Suprapubic skin (tissue), 4 donors: Measurements from ENCODE around the gene PDE4D. TPM values are rescaled to one million over a fixed set of nuclear protein-coding genes. Genes with fewer than 3 reads are reported as not detected.
"Not testable (repeated sequence)": the region's sequence is repeated elsewhere in the genome, so short reads cannot be mapped to it uniquely, and the experiment has no call there.

Experiments
- DNase-seq, 2 donors: peaks; one replicate each; pipeline ENCODE4 v3.0.0-alpha.2; 2019; ENCODE audit warnings: low spot score in 2 of 2
- H3K27ac ChIP-seq: fragments of 200-600 bp; sonication (generic); one replicate; pipeline ENCODE4 v1.5.1; 2019
- H3K27me3 ChIP-seq: fragments of 200-600 bp; sonication (generic); one replicate; pipeline ENCODE4 v1.5.1; 2019
- H3K36me3 ChIP-seq: fragments of 200-600 bp; sonication (generic); one replicate; pipeline ENCODE4 v1.5.1; 2019
- H3K4me1 ChIP-seq: fragments of 200-600 bp; sonication (generic); one replicate; pipeline ENCODE4 v1.5.1; 2019
- H3K4me3 ChIP-seq: fragments of 200-600 bp; sonication (generic); one replicate; pipeline ENCODE4 v1.5.1; 2019; ENCODE audit warnings: mild to moderate bottlenecking
- H3K9me3 ChIP-seq: fragments of 200-600 bp; sonication (generic); one replicate; pipeline ENCODE4 v1.5.1; 2019
- EP300 ChIP-seq: sonication (generic); formaldehyde crosslinking; IDR thresholded peaks from one replicate; pipeline ENCODE4 v1.6.1; 2017; ENCODE audit warnings: antibody characterized with exemption
- POLR2A ChIP-seq, 2 donors: fragments of 450-650 bp; IDR thresholded peaks; one replicate each; pipeline ENCODE4 v1.6.1; 2017; ENCODE audit warnings: antibody characterized with exemption in 2 of 2, mild to moderate bottlenecking in 2 of 2, moderate library complexity in 2 of 2
- POLR2AphosphoS5 ChIP-seq, 3 donors: sonication (generic); formaldehyde crosslinking; IDR thresholded peaks; one replicate each; pipeline ENCODE4 v1.6.1; 2017; ENCODE audit warnings: antibody characterized with exemption in 3 of 3
- WGBS: methylation state at CpG from one replicate; pipeline ENCODE4 v1.1.5; 2018; 5-methylcytosine and 5-hydroxymethylcytosine counted together
- total RNA-seq, 4 donors: library from RNA; depleted of rRNA; stranded (reverse); fragments of >200 nt; gene quantifications; one replicate each; pipeline ENCODE4 v1.1.0, GENCODE V29; 2016
- TF ChIP-seq, protein P1 (sequence below), 2 donors: fragments of 200-600 bp in 1 of 2; fragments of 450-650 bp in 1 of 2; sonication (generic) in 1 of 2; IDR thresholded peaks; one replicate each; pipeline ENCODE4 v1.5.1; 2016 to 2019; ENCODE audit warnings: antibody characterized with exemption in 2 of 2, mild to moderate bottlenecking in 1 of 2, moderate library complexity in 1 of 2

PDE4D gene
- total RNA-seq, 4 donors from 2014 or later = 26.8 to 57.2 (median 29.9) TPM

DNA sequence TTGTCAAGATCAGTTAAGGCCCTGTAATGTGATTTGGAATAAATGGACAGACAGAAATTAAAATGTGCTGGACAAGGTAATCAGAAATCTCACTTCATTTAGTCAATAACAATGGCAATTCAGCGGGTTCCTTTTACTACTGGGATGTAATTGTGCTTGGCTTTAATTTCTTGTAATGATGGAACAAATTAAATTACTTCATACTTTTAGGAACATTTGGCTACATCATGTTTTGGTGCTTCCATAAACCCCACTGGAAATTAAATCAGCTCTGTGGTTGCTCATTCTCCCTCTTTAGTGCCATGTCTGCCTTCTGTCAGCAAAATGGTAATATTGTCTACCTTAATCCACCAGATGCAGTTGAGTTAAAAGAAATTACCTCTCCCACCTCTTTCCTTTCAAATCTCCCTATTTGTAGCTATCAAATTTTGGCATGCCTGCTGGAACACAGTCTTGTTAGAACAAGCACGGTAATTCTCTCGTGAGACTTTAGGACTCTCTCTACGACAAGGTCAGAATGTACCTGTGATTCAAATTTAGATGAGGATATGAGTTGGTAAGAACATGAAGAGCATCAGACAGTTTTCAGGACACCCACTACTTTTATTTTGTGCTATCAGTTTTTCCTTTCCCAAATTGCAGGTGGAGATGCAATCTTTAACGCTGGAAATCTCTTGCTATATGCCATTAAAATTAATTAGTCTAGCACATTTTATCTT lies 834.4 kb downstream of the PDE4D start:
- no peak overlapping the region for H3K27ac ChIP-seq
- no peaks in the 10 kb centered on the region for H3K27me3 ChIP-seq
- no peak for DNase-seq
- H3K4me3 ChIP-seq = no peak overlapping the region
- 34% methylated on average over 5 of the region's 5 CpGs for WGBS
- no peaks in the 10 kb centered on the region for H3K36me3 ChIP-seq
- peaks cover 19% of the 10 kb centered on the region for H3K4me1 ChIP-seq
- TF ChIP-seq POLR2A (IDR thresholded peaks at IDR 0.05) (no peak), POLR2AphosphoS5 (IDR thresholded peaks at IDR 0.05) (no peak), EP300 (no peak)
- TF ChIP-seq, protein P1, sequence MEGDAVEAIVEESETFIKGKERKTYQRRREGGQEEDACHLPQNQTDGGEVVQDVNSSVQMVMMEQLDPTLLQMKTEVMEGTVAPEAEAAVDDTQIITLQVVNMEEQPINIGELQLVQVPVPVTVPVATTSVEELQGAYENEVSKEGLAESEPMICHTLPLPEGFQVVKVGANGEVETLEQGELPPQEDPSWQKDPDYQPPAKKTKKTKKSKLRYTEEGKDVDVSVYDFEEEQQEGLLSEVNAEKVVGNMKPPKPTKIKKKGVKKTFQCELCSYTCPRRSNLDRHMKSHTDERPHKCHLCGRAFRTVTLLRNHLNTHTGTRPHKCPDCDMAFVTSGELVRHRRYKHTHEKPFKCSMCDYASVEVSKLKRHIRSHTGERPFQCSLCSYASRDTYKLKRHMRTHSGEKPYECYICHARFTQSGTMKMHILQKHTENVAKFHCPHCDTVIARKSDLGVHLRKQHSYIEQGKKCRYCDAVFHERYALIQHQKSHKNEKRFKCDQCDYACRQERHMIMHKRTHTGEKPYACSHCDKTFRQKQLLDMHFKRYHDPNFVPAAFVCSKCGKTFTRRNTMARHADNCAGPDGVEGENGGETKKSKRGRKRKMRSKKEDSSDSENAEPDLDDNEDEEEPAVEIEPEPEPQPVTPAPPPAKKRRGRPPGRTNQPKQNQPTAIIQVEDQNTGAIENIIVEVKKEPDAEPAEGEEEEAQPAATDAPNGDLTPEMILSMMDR (IDR thresholded peaks at IDR 0.05) = no peak
- no peaks in the 10 kb centered on the region for H3K9me3 ChIP-seq

DNA sequence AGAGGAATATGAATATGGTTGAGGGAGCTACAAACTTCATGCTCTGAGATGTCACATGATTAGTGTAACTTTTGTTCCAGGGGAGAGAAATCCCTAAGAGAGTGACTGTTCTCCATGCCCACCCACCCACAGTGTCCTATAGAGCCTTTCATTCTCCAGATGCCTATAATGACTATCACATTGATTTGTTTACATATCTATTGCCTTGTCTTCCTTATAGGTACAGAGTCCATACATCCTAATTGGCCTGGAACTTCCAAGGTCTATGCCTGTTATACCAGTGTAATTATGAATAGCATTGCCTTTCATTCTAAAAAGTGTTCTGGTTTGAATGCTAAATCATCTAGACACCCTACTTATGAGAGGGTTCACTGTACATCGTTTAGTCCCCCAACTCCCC lies 835.3 kb downstream of the PDE4D start:
- DNase-seq = no peak
- Histone ChIP-seq H3K4me3 (no peak overlapping the region), H3K27ac (no peak overlapping the region), H3K27me3 (no peaks in the 10 kb centered on the region), H3K4me1 (peaks cover 11% of the 10 kb centered on the region), H3K9me3 (no peaks in the 10 kb centered on the region), H3K36me3 (no peaks in the 10 kb centered on the region)
- TF ChIP-seq EP300 (no peak), POLR2AphosphoS5 (IDR thresholded peaks at IDR 0.05) (no peak), POLR2A (IDR thresholded peaks at IDR 0.05) (no peak)
- TF ChIP-seq, protein P1 (IDR thresholded peaks at IDR 0.05) = no peak
- WGBS = 100% methylated on average over 1 of the region's 1 CpG

DNA sequence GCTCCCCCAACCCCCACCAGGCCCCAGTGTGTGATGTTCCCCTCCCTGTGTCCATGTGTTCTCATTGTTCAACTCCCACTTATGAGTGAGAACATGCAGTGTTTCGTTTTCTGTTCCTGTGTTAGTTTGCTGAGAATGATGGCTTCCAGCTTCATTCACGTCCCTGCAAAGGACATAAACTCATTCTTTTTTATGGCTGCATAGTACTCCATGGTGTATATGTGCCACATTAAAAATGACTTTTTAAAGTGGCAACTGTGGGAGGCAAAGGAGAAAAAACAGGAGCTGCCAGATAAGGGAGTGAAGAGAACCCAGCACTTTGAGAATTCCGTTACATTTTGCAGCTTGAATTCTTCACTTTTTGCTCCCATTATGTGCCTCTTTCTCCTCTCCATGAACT lies 836.9 kb downstream of the PDE4D start:
- WGBS = 98% methylated on average over 3 of the region's 3 CpGs
- H3K9me3 ChIP-seq, H3K4me3 ChIP-seq, H3K27me3 ChIP-seq, H3K4me1 ChIP-seq, H3K27ac ChIP-seq, DNase-seq, H3K36me3 ChIP-seq: not testable (repeated sequence)

DNA sequence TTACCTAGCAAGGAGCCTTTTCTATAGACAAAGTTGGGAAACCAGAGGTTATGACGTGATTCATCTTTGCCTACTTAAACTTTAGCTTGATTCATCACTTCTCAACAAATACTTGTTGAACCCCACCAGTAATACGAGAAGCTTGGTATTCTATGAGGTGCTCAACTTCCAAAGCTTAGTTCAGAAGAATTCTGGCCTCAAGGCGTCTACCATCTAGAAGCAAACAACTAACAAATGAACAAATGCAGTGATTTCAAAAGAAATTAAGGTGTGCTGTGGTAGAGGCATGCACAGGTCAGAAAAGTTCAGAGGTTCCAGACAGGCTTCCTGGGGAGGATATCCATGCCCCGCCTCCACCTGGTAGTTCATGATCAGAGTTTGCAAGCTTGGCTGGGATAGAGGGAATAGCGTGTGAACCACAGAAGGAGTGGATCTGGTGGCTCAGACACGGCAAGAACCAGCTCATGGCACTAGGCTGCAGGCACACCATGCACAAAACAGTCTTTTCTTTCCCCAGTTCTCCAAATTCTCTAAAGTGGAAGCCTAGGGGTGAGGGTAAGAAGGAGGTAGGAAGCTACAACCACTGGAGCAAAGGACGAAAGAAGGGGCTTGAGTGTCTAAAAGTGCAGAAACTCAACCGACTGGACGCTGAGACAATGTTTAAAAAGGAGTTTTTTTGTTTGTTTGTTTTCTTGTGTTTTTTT lies 837.6 kb downstream of the PDE4D start:
- peaks cover 5% of the 10 kb centered on the region for H3K4me1 ChIP-seq
- no peaks in the 10 kb centered on the region for H3K9me3 ChIP-seq
- H3K36me3 ChIP-seq = no peaks in the 10 kb centered on the region
- no peak overlapping the region for H3K27ac ChIP-seq
- WGBS = 83% methylated on average over 9 of the region's 9 CpGs
- H3K27me3 ChIP-seq = no peaks in the 10 kb centered on the region
- no peak overlapping the region for H3K4me3 ChIP-seq
- DNase-seq = no peak
- TF ChIP-seq POLR2AphosphoS5 (IDR thresholded peaks at IDR 0.05) (no peak), POLR2A (IDR thresholded peaks at IDR 0.05) (no peak)
- TF ChIP-seq, protein P1 (IDR thresholded peaks at IDR 0.05) = no peak

DNA sequence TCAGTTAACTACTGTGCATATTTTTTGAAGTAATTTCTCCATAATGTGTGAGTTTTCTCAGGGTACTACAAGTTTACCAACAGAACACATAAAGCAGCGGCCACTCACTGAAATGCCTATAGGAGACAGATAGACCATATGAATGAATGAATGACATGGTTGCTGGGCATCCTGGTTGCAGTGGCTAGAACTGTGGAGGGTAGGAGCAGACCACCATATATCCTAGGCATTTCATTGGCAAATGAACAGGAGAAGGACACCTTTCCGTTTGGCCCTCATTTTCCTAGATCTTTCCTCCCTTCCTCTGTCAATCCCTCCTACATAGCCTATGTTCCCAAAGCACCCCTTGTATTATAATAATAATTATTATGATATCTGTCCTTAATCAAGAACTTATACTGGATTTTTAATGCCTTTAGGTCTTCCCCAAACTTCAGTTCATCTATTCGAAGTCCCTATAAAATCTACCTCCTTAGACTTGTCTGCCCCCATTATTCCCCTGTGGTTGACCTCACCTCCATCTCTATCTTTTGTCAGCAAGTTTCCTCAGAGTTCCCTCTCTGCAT lies 838.5 kb downstream of the PDE4D start:
- no peak for TF ChIP-seq EP300
- Histone ChIP-seq H3K9me3 (no peaks in the 10 kb centered on the region), H3K4me1 (peaks cover 5% of the 10 kb centered on the region), H3K4me3 (no peak overlapping the region), H3K27me3 (no peaks in the 10 kb centered on the region), H3K36me3 (no peaks in the 10 kb centered on the region), H3K27ac (no peak overlapping the region)
- DNase-seq = no peak
- 91% methylated on average over 3 of the region's 3 CpGs for WGBS

DNA sequence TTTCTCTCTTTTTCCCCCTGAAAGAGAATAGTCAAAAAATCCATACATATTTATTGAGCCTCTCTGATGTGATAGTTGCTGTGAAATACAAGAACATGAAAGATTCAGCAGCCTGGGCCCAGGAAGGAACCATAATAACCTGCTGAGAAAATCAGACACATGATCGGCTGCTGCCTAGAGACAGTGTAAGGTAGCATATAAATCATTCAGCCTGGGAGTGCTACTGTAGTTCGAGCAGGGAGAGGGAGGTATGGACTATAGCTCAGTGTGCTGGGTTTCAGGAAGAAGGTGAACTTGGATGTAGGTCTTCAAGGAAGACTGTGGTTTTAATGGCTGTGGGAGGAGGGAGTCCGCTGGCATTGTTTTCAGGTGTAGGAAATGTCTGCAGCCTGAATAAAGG lies 841.6 kb downstream of the PDE4D start:
- DNase-seq = no peak
- no peak for TF ChIP-seq POLR2A (IDR thresholded peaks at IDR 0.05)
- TF ChIP-seq, protein P1 (IDR thresholded peaks at IDR 0.05) = no peak
- no peak for TF ChIP-seq POLR2AphosphoS5 (IDR thresholded peaks at IDR 0.05)
- no peak for TF ChIP-seq EP300
- H3K27me3 ChIP-seq = no peaks in the 10 kb centered on the region
- no peaks in the 10 kb centered on the region for H3K4me1 ChIP-seq
- no peak overlapping the region for H3K4me3 ChIP-seq
- WGBS = 87% methylated on average over 3 of the region's 3 CpGs
- no peaks in the 10 kb centered on the region for H3K36me3 ChIP-seq
- H3K27ac ChIP-seq = no peak overlapping the region
- H3K9me3 ChIP-seq = no peaks in the 10 kb centered on the region
